Activated naive CD8-positive, alpha-beta T cell treated with anti-CD3 and anti-CD28 coated beads, Interleukin-2, amount 50 U/mL, for 16 hours (primary cell): ENCODE measurements around the gene PRLR.

Experiments
- DNase-seq: peaks from one replicate; pipeline ENCODE4 v3.0.0-alpha.2; 2020; ENCODE audit warnings: low read depth, low spot score

The PRLR gene

DNA sequence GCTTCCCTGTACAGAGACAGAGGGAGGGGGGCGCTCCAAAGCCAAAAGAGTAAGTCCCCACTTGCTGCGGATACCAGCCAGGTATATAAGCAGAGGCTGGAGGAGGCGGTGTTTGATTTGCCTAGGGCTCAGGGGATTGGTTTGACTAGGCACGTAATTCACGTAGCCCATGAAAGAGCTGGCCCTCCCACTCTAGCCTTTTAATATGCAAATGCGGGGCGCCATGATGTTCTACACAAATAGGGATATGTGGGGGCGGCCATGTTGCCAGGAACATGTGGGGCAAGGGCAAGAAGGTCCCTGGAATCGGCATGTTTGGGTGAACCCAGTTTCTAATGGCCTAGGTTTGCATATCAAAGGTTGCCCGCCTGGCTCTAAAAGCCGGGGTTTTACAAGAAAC is 3.3 kb upstream of the PRLR start:
- no peak for DNase-seq

DNA sequence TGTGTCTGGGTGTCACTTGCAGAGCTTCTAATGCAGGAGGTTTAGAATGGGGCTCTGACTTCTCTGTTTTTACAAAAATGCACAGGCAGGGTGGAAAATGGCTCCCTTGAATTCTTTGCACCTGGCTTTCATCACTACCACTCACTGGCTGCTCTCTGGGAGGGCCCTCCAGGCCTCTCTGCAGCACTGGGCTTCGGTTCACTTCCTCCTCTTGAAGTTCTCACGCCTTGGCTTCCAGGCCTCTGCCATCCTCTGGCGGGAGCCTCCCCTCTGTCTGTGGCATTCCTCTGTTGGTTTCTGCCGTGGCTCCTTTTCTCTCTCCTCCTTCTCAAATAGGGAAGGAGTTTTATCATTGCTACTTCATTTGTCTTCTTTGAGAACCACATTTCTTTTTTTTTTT is 2.8 kb upstream of the PRLR start:
- DNase-seq, result no peak

DNA sequence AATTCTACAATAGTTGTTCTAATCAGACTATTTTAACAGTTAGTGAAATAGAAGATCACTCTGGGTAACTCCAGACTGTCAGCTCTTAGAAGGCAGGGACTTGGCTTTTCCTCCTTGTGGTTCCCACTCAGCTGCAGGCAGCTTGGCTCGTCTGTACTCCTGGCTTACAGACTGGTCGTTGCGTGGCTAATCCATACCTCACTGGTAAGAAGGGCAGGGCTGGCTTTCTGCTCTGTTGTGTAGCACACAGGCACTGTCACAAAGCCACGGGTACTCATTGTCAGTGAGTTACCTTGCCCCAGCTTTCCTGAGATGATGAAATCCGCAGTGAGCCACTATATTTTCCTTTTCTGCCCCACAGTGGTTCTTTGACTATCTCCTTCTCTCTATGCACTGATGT is 1.8 kb upstream of the PRLR start:
- DNase-seq, result no peak

DNA sequence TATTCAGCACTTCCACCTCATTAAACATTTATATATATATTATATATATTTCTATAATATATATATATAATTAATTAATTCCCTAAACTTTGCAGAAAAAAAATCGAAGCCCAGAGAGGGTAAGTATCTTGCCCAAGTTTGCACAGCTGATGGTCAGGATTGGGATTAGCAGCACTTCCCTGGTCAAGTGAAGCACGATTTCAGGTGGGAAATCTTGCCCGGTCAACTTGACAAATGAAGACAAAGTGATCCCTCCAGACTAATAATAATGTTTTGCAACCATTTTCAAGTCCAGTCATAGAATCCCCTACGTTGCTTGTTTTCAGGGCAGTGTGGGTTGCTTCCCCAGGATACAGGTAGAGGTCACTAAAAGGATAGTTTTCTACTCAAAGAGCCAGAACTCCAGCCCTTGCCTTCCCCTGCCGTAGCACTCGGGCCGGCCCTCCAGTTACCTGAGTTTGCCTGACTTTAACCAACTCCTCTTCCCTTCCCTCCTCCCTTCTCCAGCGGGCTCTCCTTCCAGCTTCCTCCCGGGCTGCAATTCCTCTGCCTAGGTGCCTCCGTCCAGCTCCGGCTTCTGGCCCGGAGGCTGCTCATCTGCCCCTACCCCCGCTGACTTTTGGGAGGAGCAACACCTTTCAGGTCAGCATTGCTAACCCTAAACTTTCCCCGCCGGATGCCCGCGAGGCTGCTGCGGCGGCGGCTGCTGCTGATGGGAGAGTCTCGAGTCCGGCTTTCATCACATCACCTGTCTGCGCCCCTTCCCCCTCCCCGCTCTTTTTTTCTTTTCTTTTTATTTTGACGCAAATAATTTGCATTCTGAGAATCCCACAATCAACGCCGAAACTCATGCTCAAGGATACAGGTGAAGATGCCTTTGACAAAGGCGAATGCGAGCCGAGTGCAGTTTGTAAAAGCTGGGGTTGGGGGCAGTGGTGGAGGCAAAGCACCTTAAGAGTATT is 930 bp downstream of the PRLR start:
- DNase-seq, result no peak

DNA sequence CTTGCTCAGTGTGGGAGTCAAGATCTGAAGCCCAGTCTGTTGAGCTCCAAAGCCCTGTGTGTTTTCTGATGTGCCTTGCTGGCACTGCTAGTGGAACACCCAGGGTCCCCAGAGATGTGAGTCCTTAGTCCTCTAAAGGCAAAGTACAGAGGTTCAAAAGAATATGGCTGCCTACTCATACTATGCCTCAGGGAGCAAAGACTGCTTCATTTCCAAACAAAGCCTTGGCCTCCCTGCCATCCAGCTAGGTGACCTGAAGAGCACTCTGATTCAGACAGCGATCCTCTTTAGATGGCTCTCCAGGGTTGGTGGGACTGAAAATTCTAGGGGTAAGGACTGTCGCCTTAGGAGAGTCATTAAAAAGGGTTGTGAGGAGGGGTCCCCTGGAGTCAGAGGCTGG is 2.0 kb downstream of the PRLR start:
- no peak for DNase-seq

DNA sequence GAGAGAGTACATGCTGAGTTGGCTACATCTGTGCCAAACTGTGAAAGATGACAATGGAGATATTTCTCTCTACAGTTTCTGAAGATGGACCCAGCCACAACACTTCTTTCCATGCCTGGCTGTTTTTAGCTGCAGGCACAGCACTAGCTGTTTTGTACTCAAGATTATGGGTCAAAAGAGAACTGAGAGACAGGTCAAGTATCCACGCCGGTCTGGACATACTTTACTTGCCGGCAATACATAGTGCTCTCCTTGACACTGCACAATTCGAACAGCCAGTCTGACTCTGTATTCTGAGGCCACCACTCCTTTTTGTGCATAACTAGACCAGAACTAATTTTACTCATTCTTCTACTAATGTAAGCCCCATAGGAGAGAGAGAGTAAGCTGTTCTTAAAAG is 2.6 kb downstream of the PRLR start:
- no peak for DNase-seq

DNA sequence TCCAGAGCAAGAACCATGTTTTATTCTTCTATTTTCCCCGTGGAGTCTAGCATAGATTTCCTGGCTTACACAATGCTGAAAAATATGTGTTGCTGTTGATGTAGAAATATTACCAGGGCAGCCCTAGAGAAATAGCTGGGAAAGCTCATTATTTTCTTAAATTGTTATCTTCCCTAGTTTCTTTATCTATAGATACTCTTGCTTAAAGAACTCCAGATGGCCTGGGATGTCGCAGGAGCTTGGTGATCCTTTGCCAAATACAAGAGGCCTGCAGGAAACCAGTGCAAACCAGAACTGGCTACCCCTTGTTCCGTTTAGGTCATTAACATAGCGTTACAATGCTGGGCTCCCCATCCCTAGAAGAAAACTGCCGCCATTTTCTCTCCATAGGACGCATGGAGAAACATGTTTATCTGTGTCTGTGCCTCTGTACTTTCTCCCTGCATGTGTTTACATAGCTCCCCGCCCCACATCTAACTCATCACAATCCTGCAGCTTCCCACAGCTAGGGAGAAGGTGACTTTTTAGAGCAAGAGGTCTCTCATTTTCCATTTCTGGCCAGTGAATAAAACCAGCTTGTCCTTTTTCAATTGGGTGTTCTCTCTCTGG is 6.4 kb downstream of the PRLR start:
- no peak for DNase-seq

DNA sequence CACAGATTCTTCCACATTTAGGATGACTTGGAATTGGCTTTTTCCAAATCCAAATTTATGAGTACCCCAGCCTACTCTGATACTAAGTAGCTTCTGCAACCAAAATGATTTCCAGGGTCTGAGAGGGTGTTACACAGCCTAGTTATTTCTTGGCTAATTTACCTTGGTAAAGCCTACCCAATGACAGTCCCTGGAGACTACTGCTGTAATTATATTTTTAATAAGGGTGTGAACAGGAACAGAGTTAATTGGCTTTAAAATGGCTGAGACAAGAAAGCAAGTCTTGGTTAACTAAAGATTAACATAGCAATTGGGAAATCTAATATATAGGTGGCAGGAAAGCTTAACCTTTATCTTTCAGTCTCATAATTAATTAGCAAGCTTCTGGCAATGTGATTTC is 9.3 kb downstream of the PRLR start:
- no peak for DNase-seq

DNA sequence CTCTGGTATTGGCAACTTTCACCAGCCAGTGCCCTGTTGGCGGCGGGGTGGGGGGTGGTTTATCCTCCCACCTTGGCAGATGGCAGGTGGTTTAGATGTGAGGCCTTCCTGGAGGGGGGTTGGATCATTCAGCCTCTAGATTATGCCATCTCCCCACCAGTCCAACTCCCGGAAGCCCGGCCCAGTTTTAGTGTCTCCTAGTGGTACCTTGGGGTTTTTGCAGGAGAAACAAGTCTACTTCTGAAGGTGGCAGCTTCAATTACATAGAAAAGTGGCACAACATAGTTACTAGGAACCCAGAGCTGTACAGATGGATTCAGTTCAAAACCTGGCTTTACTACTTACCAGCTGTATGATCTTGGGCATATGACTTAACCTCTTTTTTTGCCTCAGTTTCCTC is 11.3 kb downstream of the PRLR start:
- no peak for DNase-seq

DNA sequence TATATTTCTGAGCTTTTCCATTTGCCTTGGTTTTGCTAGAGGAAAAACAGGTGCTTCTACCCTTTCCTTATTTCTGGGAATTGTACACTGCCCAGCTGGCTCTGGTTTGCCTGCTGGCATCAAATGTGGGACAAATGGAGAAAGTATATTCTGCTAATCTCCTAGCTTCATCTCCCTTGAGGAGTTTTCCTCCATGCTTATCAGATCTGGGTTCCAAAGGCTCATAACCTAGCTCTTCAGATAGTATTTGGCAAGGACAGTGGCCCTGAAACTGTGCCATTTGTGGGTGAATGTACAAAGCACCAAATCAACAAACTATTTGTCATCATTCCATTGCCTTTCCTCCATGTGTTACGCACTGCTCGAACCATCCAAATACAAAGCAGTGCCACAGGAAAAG is 16.2 kb downstream of the PRLR start:
- DNase-seq, result no peak

DNA sequence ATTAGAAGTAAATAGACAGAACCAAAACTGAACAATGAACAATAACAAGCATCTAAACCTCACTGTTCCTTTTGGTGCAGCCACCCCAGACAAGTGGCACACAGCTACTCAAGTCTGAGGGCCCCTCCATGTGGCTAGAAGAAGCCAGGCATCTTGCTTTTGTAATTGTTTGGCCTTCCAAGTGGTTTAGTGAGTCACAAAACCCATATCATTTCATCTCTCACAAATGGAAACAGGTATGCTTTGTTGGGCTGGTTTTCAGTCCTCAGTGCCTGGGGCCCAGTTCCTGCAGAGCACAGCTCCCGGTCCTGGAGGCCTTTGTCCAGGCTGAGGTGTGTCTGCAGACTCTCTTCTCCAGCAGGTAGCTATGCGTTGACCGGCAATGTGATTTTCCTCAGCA is 16.7 kb downstream of the PRLR start:
- DNase-seq, result no peak

DNA sequence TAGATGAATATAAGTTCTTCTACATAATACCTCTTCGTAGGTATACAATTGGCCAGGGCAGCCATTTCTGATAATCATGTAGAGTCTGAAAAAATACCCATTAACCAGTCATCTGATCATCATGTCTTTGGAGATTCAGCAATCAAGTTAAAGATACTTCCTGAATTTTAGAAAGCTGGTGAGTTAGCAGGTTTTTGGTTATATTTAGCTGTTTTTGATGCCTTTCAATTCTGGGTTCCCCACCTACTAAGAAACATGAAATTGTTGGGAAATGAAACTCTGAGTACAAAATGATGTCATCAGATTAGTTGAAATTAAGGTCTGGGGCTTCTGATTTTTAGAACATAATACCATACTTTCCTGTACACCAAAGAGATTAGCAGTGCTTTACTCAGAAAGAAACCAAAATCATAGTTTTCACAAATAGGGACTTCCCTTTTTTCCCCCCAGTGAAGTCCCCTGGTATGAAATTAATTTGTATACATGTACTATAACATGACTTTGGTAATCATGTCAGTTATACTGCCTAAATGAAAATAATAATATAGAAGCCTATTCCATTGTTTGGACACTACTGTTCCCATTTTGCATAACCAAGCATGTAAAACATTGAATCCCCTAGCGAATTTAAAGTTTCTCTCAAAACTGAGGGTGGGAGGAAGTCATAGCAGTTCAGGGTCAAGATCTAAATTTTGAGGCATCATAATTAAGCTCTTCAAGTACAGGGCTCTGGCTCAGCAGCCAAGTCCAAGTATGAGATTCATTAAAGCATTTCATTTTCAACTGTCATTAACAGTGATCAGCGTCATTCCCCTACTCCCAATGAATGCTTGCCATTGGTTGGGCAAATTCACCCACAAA is 17.9 kb downstream of the PRLR start:
- no peak for DNase-seq

DNA sequence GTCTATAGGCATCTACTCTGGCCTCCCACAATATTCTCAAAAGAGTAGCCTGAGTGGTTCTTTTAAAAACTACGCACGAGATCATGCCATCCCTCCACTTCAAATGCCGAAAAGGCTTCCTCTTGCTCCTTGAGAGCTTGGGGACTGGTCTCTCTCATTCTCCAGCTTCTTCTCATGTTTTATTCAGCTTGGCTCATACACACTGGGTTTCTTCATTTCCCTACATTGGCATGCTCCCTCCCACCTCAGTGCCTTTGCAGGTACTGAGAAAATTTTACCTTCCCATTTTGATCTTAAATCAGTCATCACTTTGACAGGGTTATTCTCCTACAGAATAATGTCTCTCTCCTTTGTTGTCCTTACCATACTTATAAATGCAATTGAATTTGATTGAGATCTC is 20.4 kb downstream of the PRLR start:
- no peak for DNase-seq

DNA sequence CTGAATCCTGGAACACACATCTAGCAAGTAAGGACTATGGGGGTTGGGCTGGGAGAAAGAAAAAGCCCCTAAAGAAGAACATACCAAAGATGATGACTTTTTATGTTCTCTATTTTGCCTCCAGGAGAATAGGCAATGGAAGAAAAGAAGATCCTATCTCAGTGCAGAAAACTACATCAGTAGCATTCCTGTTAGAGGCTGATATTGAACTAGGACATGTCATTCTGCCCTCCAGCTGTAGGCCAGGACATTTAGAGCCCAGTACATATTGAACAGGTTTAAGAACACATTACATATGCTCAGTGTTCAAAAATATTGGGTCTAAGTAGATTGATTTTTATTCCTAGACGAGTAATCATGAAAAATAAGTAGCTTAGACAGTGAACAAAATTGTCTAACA is 24.7 kb downstream of the PRLR start:
- DNase-seq, result no peak

DNA sequence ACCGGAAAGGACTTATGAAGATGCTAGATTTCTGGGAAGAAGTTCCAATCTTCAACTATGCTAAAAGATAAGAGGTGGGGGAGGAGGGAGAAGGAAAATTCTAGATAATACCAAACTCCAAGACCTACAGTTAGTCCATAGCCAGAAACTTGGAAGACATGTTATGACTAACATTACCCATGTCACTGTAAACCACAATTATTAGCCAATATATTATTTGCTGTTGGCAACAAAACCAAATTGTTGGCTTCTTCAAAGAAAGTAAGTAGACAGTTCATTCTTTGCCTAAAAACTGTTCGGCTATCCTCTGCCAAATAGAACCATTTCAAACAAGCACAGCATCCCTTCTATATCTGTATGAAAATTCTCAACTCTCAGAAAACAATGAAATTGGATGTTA is 25.1 kb downstream of the PRLR start:
- no peak for DNase-seq

DNA sequence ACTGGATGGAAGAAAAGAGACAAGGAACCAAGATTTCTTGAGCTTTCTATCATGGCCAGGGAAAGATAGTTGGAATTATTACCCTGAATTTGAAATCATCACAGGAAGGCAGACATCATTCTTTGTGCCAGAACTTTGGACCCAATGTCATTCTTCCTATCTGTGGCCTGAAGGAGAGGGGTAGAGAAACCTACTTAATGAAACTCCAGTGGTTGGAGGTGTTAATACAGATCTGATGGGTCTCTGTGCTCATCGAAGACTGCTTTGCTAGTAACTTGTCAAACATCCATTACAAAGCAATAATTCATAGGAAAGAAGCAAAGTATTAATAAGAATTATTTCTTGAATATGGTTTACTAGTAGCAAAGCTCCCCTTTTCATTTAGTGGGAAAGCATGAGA is 26.9 kb downstream of the PRLR start:
- DNase-seq, result no peak

DNA sequence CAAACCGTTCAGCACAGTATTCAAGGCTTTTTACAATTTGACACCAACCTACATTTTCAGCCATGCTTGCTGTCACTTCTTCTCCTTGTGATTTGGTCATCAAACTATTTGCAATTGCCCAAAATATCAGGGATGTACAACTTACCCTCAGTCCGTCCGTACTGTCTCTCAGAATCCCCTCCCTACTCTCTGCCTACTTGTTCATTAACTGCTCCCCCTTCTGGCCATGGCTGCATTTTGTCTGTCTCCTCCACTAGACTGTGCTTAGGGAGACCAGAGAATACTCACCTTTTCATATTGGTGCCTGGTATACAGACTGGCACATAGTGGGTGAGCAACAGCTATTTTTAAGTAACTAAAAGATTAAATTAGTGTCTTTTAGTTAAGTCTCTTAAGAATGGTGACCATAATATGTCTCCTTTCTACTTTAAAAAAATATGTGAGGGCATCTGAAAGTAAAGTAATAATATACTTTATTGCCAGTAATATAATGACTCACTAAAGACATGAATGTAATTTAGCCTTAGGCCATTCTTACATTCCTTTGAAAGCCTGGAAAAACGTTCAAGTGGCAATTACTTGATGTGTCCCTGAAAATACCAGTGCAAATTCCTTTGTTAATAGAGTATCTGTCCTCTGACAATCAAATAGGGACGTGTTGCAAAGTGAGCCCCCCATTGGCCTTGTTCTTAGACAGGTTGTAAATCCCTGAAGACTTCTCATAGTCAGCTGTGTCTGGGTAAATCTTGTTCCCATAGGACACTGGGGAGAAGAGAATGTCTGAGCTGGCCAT is 27.8 kb downstream of the PRLR start:
- DNase-seq, result no peak

DNA sequence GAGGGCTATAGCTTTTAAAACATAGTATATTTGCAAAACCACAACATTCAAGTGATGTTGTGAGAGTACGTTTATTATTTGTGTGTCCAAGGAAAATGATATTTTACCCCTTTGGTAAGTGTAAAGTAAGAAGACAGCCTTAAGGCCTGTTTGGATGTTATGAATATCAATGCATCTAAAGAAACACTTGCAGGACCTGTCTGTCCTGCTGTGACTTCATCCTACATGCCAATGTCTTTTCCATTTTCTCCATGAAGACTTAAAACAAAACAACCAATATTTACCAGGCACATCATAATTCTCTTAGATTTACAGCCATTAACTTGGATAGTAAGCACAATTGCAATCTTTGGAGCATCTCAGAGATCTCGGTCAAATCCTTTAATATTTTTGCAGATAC is 29.0 kb downstream of the PRLR start:
- DNase-seq, result no peak

DNA sequence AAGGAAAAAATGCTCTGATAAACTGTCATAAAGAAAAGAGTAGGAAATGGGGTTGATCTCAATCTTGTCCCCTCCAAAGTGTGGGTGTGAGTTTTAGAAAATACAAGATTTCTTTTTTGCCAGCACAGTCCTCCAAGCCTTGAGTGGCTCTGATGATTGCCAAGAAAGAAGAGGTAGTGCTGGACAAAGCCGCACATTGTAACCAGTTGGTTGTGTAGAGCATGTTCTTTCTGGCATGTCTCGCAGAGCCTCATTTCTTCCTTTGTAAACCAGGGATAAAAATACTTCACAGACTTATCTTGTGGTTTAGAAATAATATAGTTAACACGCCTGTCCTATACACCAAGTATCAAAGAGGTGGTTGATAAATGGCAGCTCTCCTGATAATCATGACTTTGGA is 30.4 kb downstream of the PRLR start:
- DNase-seq, result no peak

DNA sequence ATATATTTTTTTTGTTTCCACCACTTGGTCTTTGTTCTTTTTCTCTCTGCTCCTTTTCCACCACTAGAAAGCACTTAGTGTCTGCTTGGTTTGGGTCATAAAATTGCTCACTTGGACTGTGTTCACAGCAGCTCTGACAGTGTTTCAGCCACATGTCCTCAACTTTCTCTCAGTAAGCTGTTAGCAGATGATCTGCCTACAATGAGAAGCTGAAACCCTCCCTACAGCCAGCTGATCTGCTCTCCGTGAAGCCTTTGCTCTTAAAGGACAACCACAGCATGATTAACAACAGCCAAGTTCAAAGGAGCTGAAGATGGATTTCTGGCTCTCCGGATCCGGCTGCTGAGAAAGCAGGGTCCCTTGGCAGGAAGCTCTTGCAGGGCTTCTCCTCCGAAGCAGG is 31.6 kb downstream of the PRLR start:
- no peak for DNase-seq

DNA sequence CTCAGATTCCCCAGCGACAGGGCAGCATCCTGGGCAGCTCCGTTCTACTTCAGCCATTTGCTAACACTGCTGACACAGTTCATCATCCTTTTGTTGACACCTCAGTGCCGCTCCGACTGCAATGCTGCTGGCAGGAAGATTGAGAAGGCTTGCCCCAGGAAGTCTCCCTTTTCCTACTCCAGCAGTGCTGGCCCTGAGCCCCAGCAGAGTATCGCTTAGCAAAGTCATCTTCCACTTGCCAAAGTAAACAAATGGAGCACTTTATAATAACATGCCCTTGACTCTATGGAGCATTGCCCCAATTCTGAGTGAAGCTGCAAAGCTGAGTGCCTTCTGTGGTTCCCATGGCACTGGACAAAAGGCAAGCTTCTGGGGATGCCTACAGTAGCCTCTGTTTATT is 32.2 kb downstream of the PRLR start:
- DNase-seq, result no peak

DNA sequence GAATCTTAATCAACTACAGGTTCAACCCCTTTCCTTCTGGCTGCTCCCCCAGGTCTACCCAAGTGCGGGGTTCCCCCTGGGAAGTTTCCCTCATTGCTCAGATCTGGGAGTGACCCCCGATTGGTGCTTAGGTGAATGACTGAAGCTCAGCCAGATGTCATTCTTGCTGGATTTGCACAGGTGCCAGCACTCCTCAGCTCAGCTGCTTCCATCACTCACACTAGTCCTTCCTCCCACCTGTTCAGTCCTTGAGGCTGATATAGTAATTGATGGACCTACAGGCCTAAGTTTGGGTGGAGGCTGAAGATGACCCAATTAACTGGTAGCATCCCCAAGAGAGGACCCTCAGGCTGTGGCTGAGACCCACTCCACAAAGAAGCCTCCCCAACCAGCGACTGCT is 32.9 kb downstream of the PRLR start:
- DNase-seq, result no peak
